Stimulated activated CD4-positive, alpha-beta T cell treated with anti-CD3 and anti-CD28 coated beads, Interleukin-4, amount 100 ng/mL, for 1 hour (primary cell): ENCODE results near the gene GPC6.

Experiments used
- DNase-seq: peaks from one replicate; pipeline ENCODE4 v3.0.0-alpha.2; 2020

GPC6 gene

DNA sequence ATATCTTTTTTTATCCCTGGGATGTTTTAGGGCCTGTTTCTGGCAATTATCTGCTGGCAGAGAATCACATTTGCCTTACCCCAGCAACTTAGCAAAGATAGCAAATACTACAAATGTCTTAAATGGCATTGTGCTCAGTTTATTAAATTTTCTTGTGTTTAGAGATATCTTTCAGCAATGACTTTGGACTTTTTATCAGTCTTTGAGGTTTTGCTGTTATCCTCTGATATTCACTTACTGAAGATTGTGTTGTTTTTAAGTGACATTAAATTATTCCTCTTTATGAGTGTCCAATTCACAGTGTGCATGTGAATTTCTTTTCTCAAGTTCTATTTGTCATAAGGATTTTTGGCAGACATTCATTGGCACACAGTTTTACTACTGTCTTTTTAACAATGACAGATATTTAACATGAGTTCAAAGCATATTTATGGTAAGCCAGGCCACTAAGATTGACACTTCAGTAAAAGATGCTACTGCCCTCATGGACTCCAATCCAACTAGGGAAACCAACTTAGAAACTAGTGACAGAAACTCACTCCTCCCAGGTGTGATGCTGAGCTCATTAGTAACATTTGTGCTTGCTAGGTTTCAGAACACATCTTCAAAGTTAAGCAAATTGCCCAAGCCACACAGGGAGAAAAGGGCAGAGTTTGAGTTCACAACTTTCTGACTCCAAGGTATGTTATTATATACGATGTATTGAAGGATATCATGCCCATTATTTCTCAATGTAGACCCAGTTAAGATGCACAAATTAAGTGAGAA is 481.9 kb downstream of the GPC6 start:
- no peak for DNase-seq

- DNase-seq: no peak
Measured at GRCh38 chr13:93709506-93710244, 483.1 kb downstream of the GPC6 start.

GRCh38 chr13:93714171-93714570 is 487.6 kb downstream of the GPC6 start:
- DNase-seq: no peak

GRCh38 chr13:93715866-93716265 is 489.3 kb downstream of the GPC6 start:
- no peak for DNase-seq

DNA sequence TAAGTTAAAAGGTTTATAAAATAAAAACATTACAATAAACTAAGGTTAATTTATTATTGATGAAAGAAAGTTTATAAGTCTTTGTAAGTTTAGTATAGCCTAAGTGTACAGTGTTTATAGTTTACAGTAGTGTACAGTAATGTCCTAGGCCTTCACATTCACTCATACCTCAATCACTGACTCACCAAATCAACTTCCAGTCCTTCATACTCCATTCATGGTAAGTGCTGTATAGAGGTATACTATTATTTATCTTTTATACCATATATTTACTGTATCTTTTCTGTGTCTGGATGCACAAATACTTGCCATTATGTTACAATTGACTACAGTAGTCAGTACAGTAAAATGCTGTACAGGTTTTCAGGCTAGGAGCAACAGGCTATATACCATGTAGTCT is 490.0 kb downstream of the GPC6 start:
- no peak for DNase-seq

DNA sequence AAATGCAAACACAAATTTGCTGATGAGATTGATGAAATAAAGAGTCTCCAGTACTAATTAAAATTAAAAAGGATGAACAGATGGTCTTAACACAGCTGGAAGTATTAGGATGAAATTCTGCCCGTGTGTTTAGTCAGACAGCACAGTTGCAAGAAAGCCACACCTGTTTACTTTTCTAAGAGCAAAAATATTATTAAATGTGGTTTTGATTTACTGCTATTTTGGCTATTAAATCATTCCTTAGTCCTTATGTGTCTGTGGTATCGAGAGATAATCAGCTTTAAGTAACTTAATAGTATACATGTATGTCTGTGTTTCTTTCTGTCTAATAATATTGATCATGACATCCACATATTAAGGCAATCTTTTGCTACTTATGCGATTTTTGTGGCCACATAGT is 494.9 kb downstream of the GPC6 start:
- no peak for DNase-seq

- no peak for DNase-seq
Measured at GRCh38 chr13:93723316-93723715, 496.7 kb downstream of the GPC6 start.

DNA sequence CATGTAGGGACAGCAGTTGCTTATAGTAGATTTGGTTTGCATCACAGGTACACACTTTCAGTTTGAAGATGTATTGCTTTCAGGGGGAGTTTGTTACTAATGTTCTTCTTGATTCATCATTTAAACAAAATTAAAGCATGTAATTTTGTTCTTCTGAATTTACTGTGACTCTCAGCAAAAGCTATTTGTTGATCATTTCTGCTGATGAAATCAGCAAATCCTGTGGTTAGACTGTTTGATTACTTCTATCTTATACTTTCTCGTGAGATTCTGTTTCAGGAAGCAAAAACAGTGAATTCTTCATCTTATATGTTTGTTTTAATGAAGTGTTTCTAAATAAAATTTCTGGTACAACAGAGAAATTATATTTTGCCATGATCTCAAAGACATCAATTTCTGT is 497.6 kb downstream of the GPC6 start:
- DNase-seq: no peak

- no peak for DNase-seq
Measured at GRCh38 chr13:93726173-93726957, 499.8 kb downstream of the GPC6 start.

GRCh38 chr13:93727211-93728141 is 500.9 kb downstream of the GPC6 start:
- DNase-seq: no peak

GRCh38 chr13:93729383-93729782 is 502.8 kb downstream of the GPC6 start:
- no peak for DNase-seq

DNA sequence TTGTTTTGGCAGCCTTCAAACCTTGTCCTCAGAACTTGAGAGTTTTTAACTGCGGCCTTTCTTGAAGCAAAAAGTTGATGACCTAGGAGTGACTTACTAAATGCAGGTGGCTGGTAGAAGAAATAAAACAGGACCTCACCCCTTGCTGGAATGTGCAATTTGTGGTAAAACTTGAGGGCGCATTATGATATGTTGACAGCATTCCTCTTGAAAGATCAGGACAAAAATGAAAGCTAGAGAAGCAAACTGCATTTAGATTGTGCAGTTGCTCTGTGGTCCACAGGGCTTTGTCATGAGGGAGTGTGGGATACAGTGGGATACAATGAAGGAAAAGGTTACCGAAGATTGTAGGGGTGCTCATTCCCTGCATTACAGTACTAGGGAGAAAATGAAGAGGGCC is 504.2 kb downstream of the GPC6 start:
- DNase-seq: no peak

GRCh38 chr13:93732186-93732585 is 505.6 kb downstream of the GPC6 start:
- no peak for DNase-seq

DNA sequence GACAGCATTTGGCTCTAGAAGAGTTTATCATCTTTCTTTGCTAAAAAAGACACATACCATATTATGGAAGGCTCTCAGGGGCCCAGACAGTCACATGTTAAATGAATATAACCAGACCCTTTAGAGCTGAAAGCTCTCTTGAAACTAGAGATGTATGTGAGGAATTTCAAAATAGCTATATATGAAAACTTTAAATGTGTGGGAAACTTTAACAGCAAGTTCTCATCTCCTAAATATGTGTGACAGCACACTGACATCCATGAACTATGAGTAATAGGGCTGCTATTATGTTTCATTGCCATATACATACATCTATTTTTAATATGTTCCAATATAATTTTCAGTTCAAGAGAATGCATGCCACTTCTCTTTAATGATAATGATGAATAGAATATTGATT is 509.5 kb downstream of the GPC6 start:
- DNase-seq: no peak

GRCh38 chr13:93736909-93737308 is 510.3 kb downstream of the GPC6 start:
- no peak for DNase-seq

DNA sequence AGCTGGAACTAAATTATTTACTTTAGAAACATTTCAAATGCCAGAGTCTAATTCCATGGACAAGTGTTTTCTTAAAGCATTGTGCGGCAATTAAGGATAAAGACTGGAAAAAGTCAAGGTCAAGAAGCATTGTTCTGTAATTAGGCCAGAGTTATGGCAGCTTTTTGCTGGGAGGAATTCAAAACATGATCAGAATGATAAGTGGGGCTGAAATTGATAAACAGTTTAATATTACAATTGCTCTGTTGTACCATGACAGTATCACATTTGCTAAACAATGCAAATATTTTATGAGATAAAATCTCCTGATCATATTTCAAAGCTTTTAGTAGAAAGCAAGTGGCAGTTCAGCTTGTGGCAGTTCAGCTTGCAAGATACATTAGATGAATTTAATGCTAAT is 513.7 kb downstream of the GPC6 start:
- no peak for DNase-seq

DNA sequence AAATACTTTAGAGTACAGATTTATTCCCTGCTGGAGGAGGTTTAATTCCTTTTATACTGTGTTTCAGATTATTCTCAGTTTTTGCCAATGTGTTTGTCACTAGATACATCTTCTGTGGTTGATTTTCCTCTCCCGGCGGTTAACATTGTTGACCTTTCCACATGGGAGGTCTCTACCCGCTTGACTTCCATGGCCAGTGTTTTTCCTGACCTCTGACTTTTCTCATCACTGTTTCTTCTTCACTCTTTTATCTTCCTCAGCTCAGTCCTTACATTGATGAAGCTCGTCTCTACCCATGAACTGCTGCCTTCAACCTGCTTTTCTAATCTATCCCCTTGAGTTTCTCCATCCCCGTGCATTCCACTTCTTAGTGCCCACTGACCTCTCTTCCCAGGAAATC is 517.4 kb downstream of the GPC6 start:
- DNase-seq: no peak

DNA sequence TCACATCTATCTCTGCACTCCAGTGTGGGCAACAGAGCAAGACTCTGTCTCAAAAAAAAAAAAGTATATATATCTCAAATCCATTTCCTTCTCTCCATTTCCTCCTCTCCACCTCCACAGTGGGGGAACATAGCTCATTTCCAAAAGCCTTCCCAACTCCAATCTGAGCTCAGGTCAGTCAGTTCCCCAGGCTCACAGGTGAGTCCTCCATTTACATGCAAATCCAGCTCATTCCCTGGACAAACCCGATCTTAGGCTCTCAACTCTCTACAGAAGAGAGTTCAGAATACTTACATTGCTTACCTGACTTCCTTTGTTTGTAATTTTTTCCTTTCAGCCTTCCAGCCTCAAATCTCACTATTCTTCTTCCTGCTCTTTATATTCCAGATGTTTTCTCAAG is 518.3 kb downstream of the GPC6 start:
- DNase-seq: no peak

GRCh38 chr13:93745884-93746283 is 519.3 kb downstream of the GPC6 start:
- DNase-seq: no peak

DNA sequence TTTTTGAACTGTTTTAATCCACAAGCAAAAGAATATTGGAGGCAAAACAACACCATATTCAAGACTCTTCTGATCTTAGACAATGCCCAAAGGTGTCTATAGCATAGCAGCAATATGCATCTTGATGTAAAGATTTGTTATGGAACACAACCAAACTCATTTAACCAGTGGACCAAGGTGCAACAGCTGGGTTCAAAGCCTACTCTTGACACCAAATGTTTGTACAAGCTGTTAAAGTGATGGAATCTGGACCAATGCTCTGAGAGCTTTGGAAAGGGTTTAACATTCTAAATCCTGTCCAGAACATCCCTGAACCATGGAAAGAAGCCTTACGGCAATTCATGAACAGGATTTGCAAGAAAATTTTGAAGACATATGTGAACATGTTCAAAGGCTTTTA is 520.0 kb downstream of the GPC6 start:
- no peak for DNase-seq

DNA sequence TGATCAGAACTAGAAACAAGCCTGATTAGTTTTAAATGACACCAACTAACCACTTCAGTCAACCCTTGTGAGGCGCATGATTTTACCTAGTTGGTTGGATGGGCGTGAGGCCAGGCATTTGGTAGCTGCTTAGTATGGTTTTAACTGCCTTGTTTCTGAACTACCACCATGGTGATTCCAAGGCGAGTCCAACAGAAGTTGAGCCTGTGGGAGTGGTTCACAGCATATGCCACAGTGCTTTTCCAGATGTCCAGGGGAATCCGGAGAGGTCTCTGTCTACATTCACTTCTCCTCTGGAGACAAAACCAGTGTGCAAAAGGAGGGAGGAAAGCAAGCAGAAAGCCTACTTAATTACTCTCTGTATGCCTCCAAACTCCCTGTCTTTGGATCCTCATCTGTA is 524.1 kb downstream of the GPC6 start:
- DNase-seq: no peak

DNA sequence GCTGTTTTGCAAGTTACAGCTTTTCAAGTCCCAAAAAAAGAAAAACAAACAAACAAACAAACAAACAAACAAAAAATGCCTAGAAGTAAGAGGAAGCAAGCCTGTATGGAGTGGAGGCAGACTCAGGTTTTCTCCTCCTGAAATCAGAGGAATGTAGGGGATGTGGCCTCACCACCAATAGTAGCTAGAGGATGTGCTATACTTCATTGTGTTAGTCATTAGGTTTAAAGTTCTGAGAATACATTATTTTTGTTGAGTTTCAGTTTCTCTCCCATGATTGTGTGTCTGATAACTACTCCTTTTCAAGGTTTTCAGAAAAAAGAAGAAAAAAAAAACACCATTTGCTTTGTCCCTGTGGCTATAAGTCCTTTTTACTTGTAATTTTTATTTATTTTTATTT is 524.5 kb downstream of the GPC6 start:
- no peak for DNase-seq

DNA sequence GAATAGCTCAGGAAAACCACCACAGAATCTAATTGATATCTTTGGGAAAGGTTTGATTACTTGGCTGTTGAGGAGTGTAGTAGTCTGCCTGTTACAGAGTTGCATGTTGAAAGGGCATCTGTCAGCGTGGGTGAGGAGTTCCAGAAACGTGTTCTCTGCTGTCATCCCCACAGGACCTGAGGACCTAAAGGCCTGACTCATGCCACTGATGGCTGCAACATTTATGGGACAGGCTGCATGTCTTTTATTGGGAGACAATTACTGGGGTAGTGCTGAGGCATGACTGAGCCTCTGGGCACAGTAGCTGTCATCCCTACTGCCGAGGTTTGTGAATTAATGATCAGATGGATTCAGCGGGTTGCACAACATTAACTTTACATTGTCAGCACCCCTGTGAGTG is 525.9 kb downstream of the GPC6 start:
- DNase-seq: no peak
